TTC549 (cell line): ENCODE measurements around the gene YEATS2.
"Not testable (repeated sequence)": the region's sequence is repeated elsewhere in the genome, so short reads cannot be mapped to it uniquely, and the experiment has no call there.

Experiments used
- FAIRE-seq: peaks from 2 replicates; lab custom pipeline; 2012; peaks lifted over from hg19 to GRCh38; lab: Jason Lieb, UNC

Gene YEATS2

GRCh38 chr3:183777016-183777618 lies 79.5 kb downstream of the YEATS2 start:
- no peak for FAIRE-seq

DNA sequence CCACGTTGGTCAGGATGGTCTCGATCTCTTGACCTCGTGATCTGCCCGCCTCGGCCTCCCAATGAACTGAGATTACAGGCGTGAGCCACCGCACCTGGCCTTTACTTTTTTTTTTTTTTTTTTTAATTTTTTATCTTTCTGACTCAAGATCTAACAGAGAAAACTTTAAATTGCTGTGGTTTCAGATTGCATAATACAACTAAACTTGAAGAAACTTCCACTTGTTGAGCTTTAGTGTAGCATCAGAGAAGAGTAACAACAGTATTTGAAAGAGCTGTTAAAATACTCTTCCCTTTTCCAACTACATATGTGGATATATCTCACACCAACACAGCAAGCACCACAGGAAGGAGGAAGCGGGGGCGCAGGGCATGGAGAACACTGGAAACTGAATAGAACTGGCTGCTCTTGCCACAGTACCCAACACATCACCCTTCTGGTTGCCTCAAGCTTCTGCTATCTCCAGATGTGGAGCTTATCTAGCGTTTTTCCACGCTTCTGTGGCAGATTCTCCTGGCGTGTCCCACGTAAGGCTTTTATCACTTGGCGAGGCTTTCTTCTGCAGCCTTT lies 82.4 kb downstream of the YEATS2 start:
- FAIRE-seq, result no peak

- FAIRE-seq, result no peak
Measured at GRCh38 chr3:183781246-183781645, 83.6 kb downstream of the YEATS2 start.

GRCh38 chr3:183782576-183783276 lies 85.1 kb downstream of the YEATS2 start:
- FAIRE-seq, result no peak

- FAIRE-seq, result not testable (repeated sequence)
Measured at GRCh38 chr3:183784503-183784902, 86.9 kb downstream of the YEATS2 start.

DNA sequence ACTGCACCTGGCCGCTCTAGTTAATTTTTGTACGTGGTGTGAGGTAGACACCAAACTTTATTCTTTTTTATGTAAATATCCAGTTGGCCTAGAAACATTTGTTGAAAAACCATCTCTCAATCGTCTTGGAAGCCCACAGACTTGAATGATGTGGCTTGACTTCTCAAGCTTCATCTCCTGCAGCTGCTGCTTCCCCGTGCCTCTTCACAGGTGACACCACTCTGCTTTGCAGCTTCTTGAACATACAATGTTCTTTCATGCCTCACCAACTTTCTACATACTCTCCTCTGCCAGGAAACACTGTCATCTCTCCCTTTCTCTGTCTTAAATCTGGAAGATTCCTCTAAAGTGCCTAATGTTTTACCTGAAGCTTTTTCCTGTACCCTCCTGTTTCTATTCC lies 92.2 kb downstream of the YEATS2 start:
- FAIRE-seq, result no peak

- no peak for FAIRE-seq
Measured at GRCh38 chr3:183790700-183791099, 93.1 kb downstream of the YEATS2 start.

DNA sequence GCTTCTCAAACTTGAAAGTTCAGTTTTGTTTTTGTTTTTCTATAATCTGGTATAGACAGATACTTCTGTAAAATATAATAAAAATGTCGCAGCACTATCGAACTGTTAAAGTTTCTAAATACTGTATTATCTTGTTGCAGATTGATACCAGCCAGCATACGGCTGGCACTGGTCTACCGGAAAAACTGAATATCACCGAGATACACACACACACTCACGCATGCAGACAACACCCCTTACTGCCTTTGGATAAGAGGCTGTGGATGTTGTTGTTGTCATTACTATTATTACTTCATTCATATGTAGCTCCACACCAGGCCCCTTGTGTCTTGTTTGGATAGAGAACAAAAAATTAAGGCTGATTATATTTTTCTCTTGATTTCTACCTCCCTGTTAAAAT lies 95.4 kb downstream of the YEATS2 start:
- FAIRE-seq, result no peak

- no peak for FAIRE-seq
Measured at GRCh38 chr3:183794452-183794851, 96.9 kb downstream of the YEATS2 start.

GRCh38 chr3:183796372-183796771 lies 98.8 kb downstream of the YEATS2 start:
- no peak for FAIRE-seq

DNA sequence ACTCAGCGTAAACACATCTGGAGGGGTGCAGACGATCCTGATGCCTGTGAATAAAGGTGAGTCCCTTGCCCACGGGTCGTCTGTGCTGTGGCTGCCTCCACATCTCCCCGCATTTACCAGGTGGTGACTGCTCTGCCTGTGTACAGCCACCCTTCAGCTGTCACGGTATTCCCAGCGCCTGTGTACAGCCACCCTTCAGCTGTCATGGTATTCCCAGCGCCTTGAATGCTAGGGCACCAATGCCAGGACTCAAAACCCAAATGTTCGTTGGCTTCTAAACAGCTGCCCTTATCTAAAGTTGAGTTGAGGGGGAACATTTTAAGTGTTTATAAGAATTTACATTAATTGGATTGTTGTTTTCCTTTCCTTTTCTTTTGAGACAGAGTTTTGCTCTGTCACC lies 100.4 kb downstream of the YEATS2 start:
- FAIRE-seq, result no peak

DNA sequence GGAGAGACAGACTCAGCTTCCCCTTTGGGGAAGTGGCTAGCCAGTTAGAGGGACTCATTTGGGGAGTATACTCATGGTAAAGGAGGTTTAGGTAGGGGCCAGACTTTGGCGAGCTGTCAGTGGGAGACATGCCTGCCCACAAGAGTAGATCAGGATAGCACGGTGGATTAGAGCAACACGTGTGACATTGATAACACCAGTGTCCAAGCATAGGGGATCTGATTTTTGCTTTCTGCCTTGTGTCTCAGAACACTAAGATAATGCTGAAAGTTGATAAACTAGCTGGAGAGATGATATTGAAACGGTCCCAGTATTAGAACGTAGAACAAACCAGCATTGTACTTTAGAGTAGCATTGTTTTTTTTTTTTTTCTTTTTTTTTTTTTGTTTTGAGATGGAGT lies 101.9 kb downstream of the YEATS2 start:
- no peak for FAIRE-seq

DNA sequence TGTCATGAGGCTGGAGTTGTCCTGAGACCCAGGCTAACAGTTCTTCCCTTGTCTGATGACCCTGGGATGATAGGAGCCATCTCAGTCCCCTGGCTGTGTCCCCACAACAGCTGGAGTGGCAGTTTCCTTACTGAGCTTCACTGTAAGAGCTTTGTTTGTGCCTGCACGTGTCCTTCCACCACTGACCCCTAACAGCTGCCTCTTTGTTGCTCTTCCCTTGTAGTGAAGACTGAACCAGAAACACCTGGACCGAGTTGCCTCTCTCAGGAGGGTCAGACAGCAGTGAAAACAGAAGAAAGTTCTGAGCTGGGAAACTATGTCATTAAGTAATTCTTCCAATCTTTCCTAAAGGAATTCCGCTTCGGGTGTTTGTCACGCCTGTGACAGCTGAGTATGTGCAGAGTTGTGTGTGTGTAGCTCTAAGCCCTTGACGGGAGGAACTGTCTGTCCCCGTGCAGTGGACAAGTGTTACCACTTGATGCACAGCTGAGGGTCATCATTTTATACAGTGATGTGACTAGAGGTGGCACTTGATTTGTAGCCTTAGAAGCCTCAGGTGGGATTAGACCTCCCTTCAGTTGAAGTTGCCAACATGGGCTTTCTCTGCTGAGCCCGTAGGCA lies 102.8 kb downstream of the YEATS2 start:
- FAIRE-seq, result no peak

- FAIRE-seq, result no peak
Measured at GRCh38 chr3:183801601-183802000, 104.0 kb downstream of the YEATS2 start.

GRCh38 chr3:183802989-183803388 lies 105.4 kb downstream of the YEATS2 start:
- no peak for FAIRE-seq

- no peak for FAIRE-seq
Measured at GRCh38 chr3:183807209-183807728, 109.7 kb downstream of the YEATS2 start.

GRCh38 chr3:183807881-183808280 lies 110.3 kb downstream of the YEATS2 start:
- FAIRE-seq, result no peak

DNA sequence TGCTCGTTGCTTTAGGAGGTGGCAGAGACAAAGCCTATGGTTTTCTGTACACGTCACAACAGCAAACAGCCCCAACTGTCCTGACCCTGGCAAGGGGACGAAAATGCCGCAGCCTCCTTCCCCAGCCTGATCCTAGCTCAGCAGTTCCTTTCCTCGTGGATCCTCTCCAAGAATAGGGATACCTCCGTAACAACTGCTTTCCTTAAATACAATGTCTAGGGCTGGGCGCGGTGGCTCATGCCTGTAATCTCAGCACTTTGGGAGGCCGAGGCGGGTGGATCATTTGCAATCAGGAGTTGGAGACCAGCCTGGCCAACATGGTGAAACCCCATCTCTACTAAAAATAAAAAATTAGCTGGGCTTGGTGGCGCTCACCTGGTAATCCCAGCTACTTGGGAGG lies 110.8 kb downstream of the YEATS2 start:
- no peak for FAIRE-seq

- FAIRE-seq, result no peak
Measured at GRCh38 chr3:183809270-183809669, 111.7 kb downstream of the YEATS2 start.

DNA sequence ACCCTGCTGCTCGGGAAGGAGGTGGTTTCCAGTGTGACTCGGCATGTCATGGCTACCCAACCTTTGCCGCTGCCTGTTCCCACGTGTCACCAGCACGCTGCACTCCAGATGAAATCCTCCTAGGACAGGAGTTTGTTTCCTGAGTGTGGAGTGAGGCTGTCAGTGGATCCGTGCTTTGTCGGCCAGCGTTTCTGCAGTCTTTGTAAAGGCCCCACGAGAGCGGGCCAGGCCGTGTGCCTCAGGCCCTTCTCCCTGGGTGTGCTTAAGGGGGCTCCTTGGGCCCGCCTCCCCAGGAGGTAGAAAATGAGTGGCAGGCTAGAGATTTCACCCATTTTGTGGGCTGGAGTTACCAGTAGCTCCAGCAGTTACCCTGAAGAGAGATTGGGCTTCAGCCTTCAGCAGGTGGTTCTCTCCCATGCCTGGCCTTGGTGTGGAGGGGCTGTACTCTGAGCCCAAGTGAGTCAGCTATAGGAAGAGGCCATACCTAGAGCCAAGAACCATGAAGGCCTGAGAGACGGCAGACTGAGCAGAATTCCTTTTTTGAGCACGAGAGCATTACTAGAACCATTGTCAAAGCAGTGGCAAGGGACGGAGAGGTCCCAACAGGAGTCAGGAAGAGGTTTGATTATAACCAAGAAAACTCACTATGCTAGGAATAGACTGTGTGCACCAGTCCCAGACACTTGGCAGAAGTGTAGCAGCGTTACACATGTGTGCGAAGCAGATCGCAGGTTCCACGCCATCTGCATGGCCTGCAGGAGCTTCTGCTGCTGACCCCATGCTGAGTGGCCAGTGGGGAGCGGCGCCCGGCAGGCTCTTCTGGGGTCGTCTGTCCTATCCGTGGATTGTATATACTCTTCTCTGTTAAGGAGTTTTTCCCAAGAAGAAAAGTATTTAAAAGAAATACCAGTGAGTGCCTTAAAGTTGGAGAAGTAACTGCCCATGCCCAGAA lies 113.3 kb downstream of the YEATS2 start:
- FAIRE-seq, result no peak

DNA sequence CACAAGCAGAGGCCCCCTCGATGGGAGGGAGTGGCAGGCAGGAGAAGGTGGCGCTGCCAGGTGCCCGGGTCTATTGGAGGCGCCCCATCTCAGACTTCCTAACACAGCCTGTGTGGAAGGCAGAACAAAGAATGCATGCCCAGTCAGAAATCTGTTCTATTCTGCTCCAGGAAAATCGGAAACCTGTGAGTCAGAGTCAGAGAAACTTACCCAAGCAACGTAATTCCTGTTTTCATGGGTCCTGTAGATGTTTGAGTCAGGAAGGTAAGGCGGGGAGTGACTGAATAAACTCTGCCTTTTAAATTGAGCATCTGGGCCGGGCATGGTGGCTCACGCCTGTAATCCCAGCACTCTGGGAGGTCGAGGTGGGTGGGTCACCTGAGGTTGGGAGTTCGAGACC lies 114.0 kb downstream of the YEATS2 start:
- FAIRE-seq, result no peak
